ENCODE results near the gene DYNLT5. TPM values are rescaled to one million over a fixed set of nuclear protein-coding genes. Genes with fewer than 3 reads are reported as not detected.
"Not testable (repeated sequence)": the region's sequence is repeated elsewhere in the genome, so short reads cannot be mapped to it uniquely, and the experiment has no call there.

Gene DYNLT5
- polyA plus RNA-seq, 2 of the 4 experiments (the other 2 are of a cell fraction): not detected

DNA sequence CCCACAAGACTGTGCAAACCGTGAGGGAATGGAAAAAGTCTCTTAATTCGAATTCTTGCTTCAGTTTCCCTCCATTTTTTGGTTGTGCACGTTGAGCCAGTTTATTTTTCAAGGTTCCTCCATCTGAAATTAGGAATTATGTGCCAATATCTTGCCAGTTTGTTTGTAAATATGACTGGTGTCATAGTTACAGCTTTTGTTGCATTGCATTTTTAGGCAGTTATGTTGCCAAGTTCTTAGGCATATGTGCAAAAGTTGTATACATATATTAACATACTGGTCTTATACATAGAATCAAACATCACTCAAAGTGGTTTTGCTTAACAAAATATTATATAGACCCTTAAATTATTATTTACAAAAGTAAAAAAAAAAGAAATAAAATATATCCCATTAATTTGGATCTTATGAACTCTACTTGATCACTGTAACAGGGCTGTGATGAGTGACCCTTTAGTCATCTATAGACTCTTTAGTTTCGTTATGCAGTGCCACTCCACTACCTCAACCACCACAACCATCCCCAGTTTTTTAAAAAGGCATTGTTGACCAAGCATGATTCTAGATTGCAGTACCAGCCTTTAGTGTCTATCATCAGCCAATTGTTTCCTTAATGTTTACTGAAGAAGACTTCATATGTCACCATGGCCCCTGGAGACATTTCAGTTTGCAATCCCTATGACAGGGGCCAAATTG lies 20.9 kb upstream of the DYNLT5 start:
- Histone ChIP-seq H3K4me3 (no peak overlapping the region), H3K4me1 (no peaks in the 10 kb centered on the region), H3K27ac (no peak overlapping the region), H3K9me3 (no peaks in the 10 kb centered on the region), H3K4me2 (no peak overlapping the region)
- CTCF ChIA-PET: no interaction called here
- 9% methylated on average over 4 of the region's 4 CpGs for WGBS (ENCODE audit: missing lambda C conversion rate)
- TF ChIP-seq, protein P1, sequence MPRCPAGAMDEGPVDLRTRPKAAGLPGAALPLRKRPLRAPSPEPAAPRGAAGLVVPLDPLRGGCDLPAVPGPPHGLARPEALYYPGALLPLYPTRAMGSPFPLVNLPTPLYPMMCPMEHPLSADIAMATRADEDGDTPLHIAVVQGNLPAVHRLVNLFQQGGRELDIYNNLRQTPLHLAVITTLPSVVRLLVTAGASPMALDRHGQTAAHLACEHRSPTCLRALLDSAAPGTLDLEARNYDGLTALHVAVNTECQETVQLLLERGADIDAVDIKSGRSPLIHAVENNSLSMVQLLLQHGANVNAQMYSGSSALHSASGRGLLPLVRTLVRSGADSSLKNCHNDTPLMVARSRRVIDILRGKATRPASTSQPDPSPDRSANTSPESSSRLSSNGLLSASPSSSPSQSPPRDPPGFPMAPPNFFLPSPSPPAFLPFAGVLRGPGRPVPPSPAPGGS (IDR thresholded peaks at IDR 0.05): no peak
- TF ChIP-seq POLR2AphosphoS2 (conservative IDR thresholded peaks at IDR 0.05; ENCODE audit: low read length): no peak
- no peak for TF ChIP-seq RNF2 (IDR thresholded peaks at IDR 0.05; ENCODE audit: borderline replicate concordance, low read depth)
- TF ChIP-seq, protein P2, sequence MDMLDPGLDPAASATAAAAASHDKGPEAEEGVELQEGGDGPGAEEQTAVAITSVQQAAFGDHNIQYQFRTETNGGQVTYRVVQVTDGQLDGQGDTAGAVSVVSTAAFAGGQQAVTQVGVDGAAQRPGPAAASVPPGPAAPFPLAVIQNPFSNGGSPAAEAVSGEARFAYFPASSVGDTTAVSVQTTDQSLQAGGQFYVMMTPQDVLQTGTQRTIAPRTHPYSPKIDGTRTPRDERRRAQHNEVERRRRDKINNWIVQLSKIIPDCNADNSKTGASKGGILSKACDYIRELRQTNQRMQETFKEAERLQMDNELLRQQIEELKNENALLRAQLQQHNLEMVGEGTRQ (IDR thresholded peaks at IDR 0.05): no peak
- TF ChIP-seq JUNB (IDR thresholded peaks at IDR 0.05): no peak
- no peak for TF ChIP-seq EHMT2 (IDR thresholded peaks at IDR 0.05; ENCODE audit: low read depth)
- TF ChIP-seq, protein P3, sequence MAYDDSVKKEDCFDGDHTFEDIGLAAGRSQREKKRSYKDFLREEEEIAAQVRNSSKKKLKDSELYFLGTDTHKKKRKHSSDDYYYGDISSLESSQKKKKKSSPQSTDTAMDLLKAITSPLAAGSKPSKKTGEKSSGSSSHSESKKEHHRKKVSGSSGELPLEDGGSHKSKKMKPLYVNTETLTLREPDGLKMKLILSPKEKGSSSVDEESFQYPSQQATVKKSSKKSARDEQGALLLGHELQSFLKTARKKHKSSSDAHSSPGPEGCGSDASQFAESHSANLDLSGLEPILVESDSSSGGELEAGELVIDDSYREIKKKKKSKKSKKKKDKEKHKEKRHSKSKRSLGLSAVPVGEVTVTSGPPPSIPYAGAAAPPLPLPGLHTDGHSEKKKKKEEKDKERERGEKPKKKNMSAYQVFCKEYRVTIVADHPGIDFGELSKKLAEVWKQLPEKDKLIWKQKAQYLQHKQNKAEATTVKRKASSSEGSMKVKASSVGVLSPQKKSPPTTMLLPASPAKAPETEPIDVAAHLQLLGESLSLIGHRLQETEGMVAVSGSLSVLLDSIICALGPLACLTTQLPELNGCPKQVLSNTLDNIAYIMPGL (CRISPR knock-in tag; IDR thresholded peaks at IDR 0.05; ENCODE audit: borderline replicate concordance): no peak
- no peak for TF ChIP-seq CBX2 (IDR thresholded peaks at IDR 0.05; ENCODE audit: borderline replicate concordance, low read depth)
- no peak for TF ChIP-seq RCOR1 (IDR thresholded peaks at IDR 0.05; ENCODE audit: low read depth, low read length)
- TF ChIP-seq ZNF302 (CRISPR knock-in tag; IDR thresholded peaks at IDR 0.05): no peak
- no peak for FAIRE-seq
- DNase-seq (ENCODE audit: low read depth in 1 of 2, low spot score in 1 of 2): no peak
- ATAC-seq: no peak
- POLR2A ChIA-PET: no interaction called here

DNA sequence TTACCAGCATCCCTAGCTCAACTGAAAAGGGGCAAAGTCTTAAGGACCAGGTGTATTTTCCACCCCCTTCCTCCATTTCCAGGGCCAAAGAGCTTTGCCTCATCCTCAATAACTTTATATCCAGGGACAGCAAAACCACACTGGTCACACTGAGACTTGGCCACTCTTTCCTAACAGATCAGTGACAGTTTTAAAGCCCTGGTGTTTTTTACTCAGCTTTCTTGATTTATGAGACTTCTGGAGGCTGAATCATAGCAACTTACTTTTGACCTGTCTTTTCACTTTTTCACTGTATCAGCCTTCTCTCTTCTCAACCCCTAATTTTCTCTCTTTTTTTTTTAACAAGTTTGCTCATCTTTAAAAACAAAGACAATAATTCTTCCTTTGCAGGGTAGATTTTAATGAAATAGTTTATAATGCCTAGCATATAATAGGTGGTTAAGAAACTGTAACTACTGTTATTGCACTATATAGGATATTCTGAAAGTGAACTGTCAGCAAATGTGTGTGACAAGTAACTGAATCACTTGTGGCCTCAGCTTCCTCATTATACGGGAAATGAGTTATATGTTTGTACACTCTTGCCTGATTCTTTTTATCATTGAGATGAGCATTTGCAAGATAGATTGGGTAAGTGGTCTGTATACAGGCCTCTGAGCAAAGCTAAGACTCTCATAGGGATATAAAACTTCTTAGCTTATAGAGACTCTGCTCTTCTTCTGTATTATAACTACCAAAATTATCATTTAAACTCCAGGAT lies 19.7 kb upstream of the DYNLT5 start:
- no peak overlapping the region for H3K27ac ChIP-seq
- H3K4me2 ChIP-seq: no peak overlapping the region
- POLR2A ChIA-PET: no interaction called here
- DNase-seq (ENCODE audit: low read depth in 1 of 2, low spot score in 1 of 2) (no peak), ATAC-seq (no peak), FAIRE-seq (no peak)
- CTCF ChIA-PET: interaction anchor here (0.5 kb wide), 1 partner anchor 1669 kb away, joined by 3 read pairs; no protein-coding TSS in a partner anchor
- H3K4me1 ChIP-seq: no peaks in the 10 kb centered on the region
- WGBS (ENCODE audit: missing lambda C conversion rate): 0% methylated on average over 1 of the region's 1 CpG
- no peak overlapping the region for H3K4me3 ChIP-seq
- H3K9me3 ChIP-seq: no peaks in the 10 kb centered on the region
- TF ChIP-seq MAFK (IDR thresholded peaks at IDR 0.05; ENCODE audit: partially characterized antibody): peak; percentile 15
- TF ChIP-seq NR3C1 (IDR thresholded peaks at IDR 0.05): no peak
- TF ChIP-seq TP53 (CRISPR knock-in tag; IDR thresholded peaks at IDR 0.05): no peak

DNA sequence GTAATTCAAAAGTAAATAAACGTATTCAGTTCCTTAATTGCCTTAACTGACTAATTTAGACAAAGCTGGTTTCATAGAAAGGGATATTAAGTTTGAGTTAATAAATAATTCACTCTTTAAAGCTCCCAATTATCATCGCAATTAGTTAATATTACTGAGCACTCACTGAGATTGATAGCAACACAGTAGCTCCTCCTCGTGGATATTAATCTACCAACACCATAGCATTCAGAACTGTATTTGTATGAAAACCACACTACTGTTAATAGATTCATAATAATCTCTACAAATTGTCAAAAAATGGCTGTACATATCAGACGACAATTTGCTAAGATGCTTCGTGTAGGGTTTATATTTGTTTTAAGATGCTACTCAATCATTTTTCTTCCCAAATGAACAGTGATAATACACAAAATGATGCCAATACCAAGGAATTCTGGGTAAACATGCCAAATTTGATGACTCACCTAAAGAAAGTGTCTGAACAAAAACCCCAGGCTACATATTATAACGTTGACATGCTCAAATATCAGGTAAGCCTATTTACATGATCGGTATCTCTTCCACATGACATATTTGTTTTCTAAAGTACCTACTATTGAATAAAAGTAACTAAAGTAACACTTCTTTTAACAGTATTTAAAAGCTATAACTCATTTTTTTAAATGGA lies 18.8 kb upstream of the DYNLT5 start:
- no peaks in the 10 kb centered on the region for H3K9me3 ChIP-seq
- CTCF ChIA-PET: interaction anchor here (0.6 kb wide), 1 partner anchor 794 kb away, joined by 3 read pairs; no protein-coding TSS in a partner anchor
- no peak overlapping the region for H3K4me2 ChIP-seq
- 55% methylated on average over 7 of the region's 7 CpGs for WGBS (ENCODE audit: missing lambda C conversion rate)
- POLR2A ChIA-PET: no interaction called here
- FAIRE-seq: no peak
- TF ChIP-seq RFX5 (IDR thresholded peaks at IDR 0.05) (no peak), FOSL2 (IDR thresholded peaks at IDR 0.05) (no peak), FOSL2 (CRISPR knock-in tag; IDR thresholded peaks at IDR 0.05) (peak; percentile 61; the same call in 1 of the 2 replicates), MAFK (IDR thresholded peaks at IDR 0.05; ENCODE audit: partially characterized antibody) (peak; percentile 15)
- DNase-seq (ENCODE audit: low read depth in 1 of 2, low spot score in 1 of 2): peak in 1 of 2 experiments; percentile 1
- no peaks in the 10 kb centered on the region for H3K4me1 ChIP-seq
- H3K4me3 ChIP-seq: no peak overlapping the region
- ATAC-seq: no peak
- no peak overlapping the region for H3K27ac ChIP-seq

DNA sequence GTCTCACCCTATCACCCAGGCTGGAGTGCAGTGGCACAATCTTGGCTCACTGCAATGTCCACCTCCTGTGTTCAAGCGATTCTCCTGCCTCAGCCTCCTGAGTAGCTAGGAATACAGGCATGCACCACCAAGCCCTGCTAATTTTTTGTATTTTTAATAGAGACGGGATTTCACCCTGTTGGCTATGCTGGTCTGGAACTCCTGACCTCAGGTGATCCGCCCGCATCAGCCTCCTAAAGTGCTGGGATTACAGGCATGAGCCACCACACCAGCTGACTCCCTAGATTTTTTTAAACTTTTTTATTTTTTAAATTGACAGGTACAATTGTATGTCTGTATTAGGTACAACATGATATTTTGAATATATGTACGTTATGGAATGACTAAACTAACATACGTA lies 17.7 kb upstream of the DYNLT5 start:
- ATAC-seq; H3K4me3 ChIP-seq; POLR2A ChIA-PET; DNase-seq (ENCODE audit: low read depth in 1 of 2, low spot score in 1 of 2); H3K9me3 ChIP-seq; H3K4me1 ChIP-seq; FAIRE-seq; H3K27ac ChIP-seq; H3K4me2 ChIP-seq: not testable (repeated sequence)
- CTCF ChIA-PET: interaction anchor here (0.6 kb wide), 2 partner anchors 795 to 1101 kb away, joined by 3 read pairs; no protein-coding TSS in a partner anchor
- WGBS (ENCODE audit: missing lambda C conversion rate): 65% methylated on average over 6 of the region's 6 CpGs

Measured in A549 (cell line).